ENCODE measurements around the gene HOXC10.

The HOXC10 gene

GRCh38 chr12:53965281-53966084, 19.5 kb upstream of the HOXC10 start:
- Histone ChIP-seq H3K4me3 (no peak overlapping the region), H4K20me1 (peaks cover 98% of the 10 kb centered on the region), H3K36me3 (no peaks in the 10 kb centered on the region), H3K9me3 (peaks cover 16% of the 10 kb centered on the region), H3K4me1 (no peaks in the 10 kb centered on the region), H3K27me3 (peaks cover 100% of the 10 kb centered on the region), H3K4me2 (no peak overlapping the region), H3K27ac (no peak overlapping the region), H3K9ac (no peak overlapping the region)
- no peak for TF ChIP-seq Cebpa-rat (IDR thresholded peaks at IDR 0.05)

GRCh38 chr12:53966085-53966384, 18.9 kb upstream of the HOXC10 start:
- peaks cover 98% of the 10 kb centered on the region for H4K20me1 ChIP-seq
- no peak overlapping the region for H3K4me2 ChIP-seq
- H3K9ac ChIP-seq, result no peak overlapping the region
- no peaks in the 10 kb centered on the region for H3K36me3 ChIP-seq
- no peak for TF ChIP-seq Cebpa-rat (IDR thresholded peaks at IDR 0.05)
- H3K27ac ChIP-seq, result no peak overlapping the region
- H3K4me1 ChIP-seq, result no peaks in the 10 kb centered on the region
- H3K9me3 ChIP-seq, result peaks cover 14% of the 10 kb centered on the region
- H3K4me3 ChIP-seq, result no peak overlapping the region
- H3K27me3 ChIP-seq, result peaks cover 100% of the 10 kb centered on the region

- no peak for TF ChIP-seq Cebpa-rat (IDR thresholded peaks at IDR 0.05)
- Histone ChIP-seq H3K36me3 (no peaks in the 10 kb centered on the region), H4K20me1 (peaks cover 98% of the 10 kb centered on the region), H3K4me2 (no peak overlapping the region), H3K9ac (no peak overlapping the region), H3K27me3 (peaks cover 100% of the 10 kb centered on the region), H3K4me3 (no peak overlapping the region), H3K27ac (no peak overlapping the region), H3K4me1 (no peaks in the 10 kb centered on the region), H3K9me3 (peaks cover 9% of the 10 kb centered on the region)
Observed at GRCh38 chr12:53966385-53967133, 18.4 kb upstream of the HOXC10 start.

- Histone ChIP-seq H3K4me2 (no peak overlapping the region), H3K36me3 (no peaks in the 10 kb centered on the region), H3K27me3 (peaks cover 100% of the 10 kb centered on the region), H3K9me3 (peaks cover 10% of the 10 kb centered on the region), H3K27ac (no peak overlapping the region), H3K4me3 (no peak overlapping the region), H3K9ac (no peak overlapping the region), H3K4me1 (no peaks in the 10 kb centered on the region), H4K20me1 (peaks cover 100% of the 10 kb centered on the region)
- no peak for TF ChIP-seq Cebpa-rat (IDR thresholded peaks at IDR 0.05)
Observed at GRCh38 chr12:53967421-53967925, 17.5 kb upstream of the HOXC10 start.

- H3K4me3 ChIP-seq, result no peak overlapping the region
- peaks cover 17% of the 10 kb centered on the region for H3K9me3 ChIP-seq
- H3K36me3 ChIP-seq, result no peaks in the 10 kb centered on the region
- H3K4me1 ChIP-seq, result no peaks in the 10 kb centered on the region
- peaks cover 100% of the 10 kb centered on the region for H4K20me1 ChIP-seq
- H3K9ac ChIP-seq, result no peak overlapping the region
- H3K4me2 ChIP-seq, result no peak overlapping the region
- TF ChIP-seq Cebpa-rat (IDR thresholded peaks at IDR 0.05), result no peak
- H3K27ac ChIP-seq, result no peak overlapping the region
- H3K27me3 ChIP-seq, result peaks cover 100% of the 10 kb centered on the region
Observed at GRCh38 chr12:53968214-53969127, 16.5 kb upstream of the HOXC10 start.

GRCh38 chr12:53969588-53970259, 15.2 kb upstream of the HOXC10 start:
- Histone ChIP-seq H4K20me1 (peaks cover 97% of the 10 kb centered on the region), H3K4me3 (no peak overlapping the region), H3K27ac (no peak overlapping the region), H3K27me3 (peaks cover 100% of the 10 kb centered on the region), H3K4me1 (no peaks in the 10 kb centered on the region), H3K9me3 (peaks cover 17% of the 10 kb centered on the region), H3K36me3 (no peaks in the 10 kb centered on the region), H3K9ac (no peak overlapping the region), H3K4me2 (no peak overlapping the region)
- no peak for TF ChIP-seq Cebpa-rat (IDR thresholded peaks at IDR 0.05)

- Histone ChIP-seq H3K36me3 (no peaks in the 10 kb centered on the region), H3K4me2 (no peak overlapping the region), H4K20me1 (peaks cover 97% of the 10 kb centered on the region), H3K4me1 (no peaks in the 10 kb centered on the region), H3K27ac (no peak overlapping the region), H3K4me3 (no peak overlapping the region), H3K9me3 (peaks cover 17% of the 10 kb centered on the region), H3K9ac (no peak overlapping the region), H3K27me3 (peaks cover 100% of the 10 kb centered on the region)
- no peak for TF ChIP-seq Cebpa-rat (IDR thresholded peaks at IDR 0.05)
Observed at GRCh38 chr12:53970451-53970850, 14.5 kb upstream of the HOXC10 start.

GRCh38 chr12:53971129-53971528, 13.8 kb upstream of the HOXC10 start:
- Histone ChIP-seq H3K9ac (no peak overlapping the region), H3K4me3 (no peak overlapping the region), H3K4me2 (no peak overlapping the region), H3K27me3 (peaks cover 100% of the 10 kb centered on the region), H3K4me1 (no peaks in the 10 kb centered on the region), H3K36me3 (no peaks in the 10 kb centered on the region), H3K27ac (no peak overlapping the region), H4K20me1 (peaks cover 97% of the 10 kb centered on the region), H3K9me3 (peaks cover 22% of the 10 kb centered on the region)
- no peak for TF ChIP-seq Cebpa-rat (IDR thresholded peaks at IDR 0.05)

GRCh38 chr12:53971686-53972085, 13.3 kb upstream of the HOXC10 start:
- no peak overlapping the region for H3K4me3 ChIP-seq
- H3K9ac ChIP-seq, result no peak overlapping the region
- H3K36me3 ChIP-seq, result no peaks in the 10 kb centered on the region
- peaks cover 28% of the 10 kb centered on the region for H3K9me3 ChIP-seq
- H3K4me1 ChIP-seq, result no peaks in the 10 kb centered on the region
- H3K27me3 ChIP-seq, result peaks cover 100% of the 10 kb centered on the region
- no peak overlapping the region for H3K27ac ChIP-seq
- no peak for TF ChIP-seq Cebpa-rat (IDR thresholded peaks at IDR 0.05)
- H3K4me2 ChIP-seq, result no peak overlapping the region
- peaks cover 97% of the 10 kb centered on the region for H4K20me1 ChIP-seq
